Keratinocyte (primary cell): ENCODE data around the gene MRPS16.

ENCODE experiments used
- EZH2 ChIP-seq: IDR thresholded peaks from one replicate; pipeline ENCODE4 v1.6.1; 2012; ENCODE audit warnings: inconsistent platforms, mild to moderate bottlenecking, low read length, moderate library complexity
- TF ChIP-seq, protein P1 (sequence below), 3 experiments: IDR thresholded peaks in 1 of 3; conservative IDR thresholded peaks in 1 of 3; optimal IDR thresholded peaks in 1 of 3; 2 replicates in 2 of 3; 3 replicates in 1 of 3; pipeline versions ENCODE3 to v1.5.1; 2011; ENCODE audit warnings: low read length in 3 of 3, mild to moderate bottlenecking in 3 of 3, moderate library complexity in 2 of 3, control low read depth in 1 of 3, inconsistent platforms in 1 of 3; ENCODE audit not compliant: insufficient read depth in 2 of 3; ENCODE audit errors: extremely low read depth in 1 of 3

DNA sequence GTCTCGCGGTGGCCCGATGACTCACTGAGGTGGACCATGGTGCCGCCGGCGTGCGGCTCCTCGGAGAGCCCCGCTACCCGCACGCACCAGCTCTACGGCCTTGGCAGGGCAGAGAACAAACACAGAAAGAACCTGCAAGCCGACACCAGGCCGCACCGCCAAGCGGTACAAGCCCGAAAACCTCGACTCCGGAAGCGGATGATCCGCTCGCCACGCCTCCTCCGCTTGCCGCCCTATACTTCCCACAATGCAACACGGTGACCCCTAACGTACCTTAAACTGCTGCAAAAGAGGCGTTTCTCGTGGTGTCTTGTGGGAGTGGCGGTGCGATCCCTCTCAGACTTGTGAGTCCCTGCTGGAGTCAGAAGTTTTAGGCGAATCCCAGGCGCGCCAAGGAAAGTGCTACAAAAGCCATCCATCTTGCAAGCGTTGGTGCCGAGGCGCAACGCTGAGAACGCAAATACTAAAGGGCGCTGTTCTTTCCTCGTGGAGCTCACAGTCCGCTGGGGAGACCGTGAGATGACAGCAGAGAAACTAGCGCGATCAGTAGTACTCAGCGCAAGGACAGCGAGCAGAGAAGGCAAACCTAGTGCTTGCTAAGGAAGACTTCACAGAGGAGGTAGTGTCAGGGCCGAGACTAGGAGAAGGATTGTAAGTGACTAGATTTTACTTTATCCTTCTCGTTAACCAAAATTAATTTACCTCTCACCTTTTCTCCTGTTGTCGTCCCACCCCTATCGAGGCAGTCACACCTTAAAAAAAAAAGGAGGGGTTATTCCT is at the start of gene MRPS16:
- TF ChIP-seq, protein P1, sequence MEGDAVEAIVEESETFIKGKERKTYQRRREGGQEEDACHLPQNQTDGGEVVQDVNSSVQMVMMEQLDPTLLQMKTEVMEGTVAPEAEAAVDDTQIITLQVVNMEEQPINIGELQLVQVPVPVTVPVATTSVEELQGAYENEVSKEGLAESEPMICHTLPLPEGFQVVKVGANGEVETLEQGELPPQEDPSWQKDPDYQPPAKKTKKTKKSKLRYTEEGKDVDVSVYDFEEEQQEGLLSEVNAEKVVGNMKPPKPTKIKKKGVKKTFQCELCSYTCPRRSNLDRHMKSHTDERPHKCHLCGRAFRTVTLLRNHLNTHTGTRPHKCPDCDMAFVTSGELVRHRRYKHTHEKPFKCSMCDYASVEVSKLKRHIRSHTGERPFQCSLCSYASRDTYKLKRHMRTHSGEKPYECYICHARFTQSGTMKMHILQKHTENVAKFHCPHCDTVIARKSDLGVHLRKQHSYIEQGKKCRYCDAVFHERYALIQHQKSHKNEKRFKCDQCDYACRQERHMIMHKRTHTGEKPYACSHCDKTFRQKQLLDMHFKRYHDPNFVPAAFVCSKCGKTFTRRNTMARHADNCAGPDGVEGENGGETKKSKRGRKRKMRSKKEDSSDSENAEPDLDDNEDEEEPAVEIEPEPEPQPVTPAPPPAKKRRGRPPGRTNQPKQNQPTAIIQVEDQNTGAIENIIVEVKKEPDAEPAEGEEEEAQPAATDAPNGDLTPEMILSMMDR (optimal IDR thresholded peaks at IDR 0.05 in 1 of 3, IDR thresholded peaks at IDR 0.05 in 1 of 3, conservative IDR thresholded peaks at IDR 0.05 in 1 of 3; ENCODE audit: extremely low read depth in 1 of 3, insufficient read depth in 2 of 3, low read length in 3 of 3): no peak
- TF ChIP-seq EZH2: no peak
